Stomach (tissue), 4 donors: ENCODE results near the gene CFI.

Experiments used
- POLR2AphosphoS5 ChIP-seq, 3 donors: sonication (generic); formaldehyde crosslinking; IDR thresholded peaks; one replicate each; pipeline ENCODE4 v1.6.1; 2016; ENCODE audit warnings: antibody characterized with exemption in 3 of 3
- TF ChIP-seq, protein P1 (sequence below), 7 experiments: fragments of 450-650 bp in 4 of 7; fragments of 200-600 bp in 3 of 7; sonication (generic) in 3 of 7; IDR thresholded peaks; one replicate each; pipeline ENCODE4 v1.5.1; 2016 to 2019; ENCODE audit warnings: antibody characterized with exemption in 7 of 7, control low read depth in 2 of 7, mild to moderate bottlenecking in 1 of 7

DNA sequence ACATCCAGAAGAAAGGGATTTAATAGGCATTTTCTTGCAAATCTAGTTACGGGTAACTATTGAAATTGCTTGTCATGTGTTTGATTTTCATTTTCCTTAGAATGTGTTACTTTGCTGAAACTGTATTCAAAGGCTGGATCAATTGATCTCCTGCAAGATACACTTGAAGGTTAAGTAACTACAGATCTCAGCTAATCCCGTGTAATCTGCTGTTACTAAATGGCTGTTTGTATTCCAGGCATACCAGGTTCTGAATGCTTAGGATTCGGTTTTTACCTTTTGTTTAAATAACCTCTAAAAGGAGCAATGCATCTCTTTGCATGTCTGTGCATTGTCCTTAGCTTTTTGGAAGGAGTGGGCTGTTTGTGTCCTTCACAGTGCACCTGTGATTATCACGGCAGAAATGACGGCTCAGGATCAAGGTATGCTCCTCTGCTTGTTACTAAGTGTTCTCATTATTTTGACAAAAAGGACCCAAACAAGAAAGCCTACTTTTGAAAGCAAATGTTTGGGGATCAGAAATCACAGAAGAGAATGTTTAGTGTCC is 46.2 kb upstream of the CFI start, which contains the start of gene LRIT3:
- TF ChIP-seq, protein P1, sequence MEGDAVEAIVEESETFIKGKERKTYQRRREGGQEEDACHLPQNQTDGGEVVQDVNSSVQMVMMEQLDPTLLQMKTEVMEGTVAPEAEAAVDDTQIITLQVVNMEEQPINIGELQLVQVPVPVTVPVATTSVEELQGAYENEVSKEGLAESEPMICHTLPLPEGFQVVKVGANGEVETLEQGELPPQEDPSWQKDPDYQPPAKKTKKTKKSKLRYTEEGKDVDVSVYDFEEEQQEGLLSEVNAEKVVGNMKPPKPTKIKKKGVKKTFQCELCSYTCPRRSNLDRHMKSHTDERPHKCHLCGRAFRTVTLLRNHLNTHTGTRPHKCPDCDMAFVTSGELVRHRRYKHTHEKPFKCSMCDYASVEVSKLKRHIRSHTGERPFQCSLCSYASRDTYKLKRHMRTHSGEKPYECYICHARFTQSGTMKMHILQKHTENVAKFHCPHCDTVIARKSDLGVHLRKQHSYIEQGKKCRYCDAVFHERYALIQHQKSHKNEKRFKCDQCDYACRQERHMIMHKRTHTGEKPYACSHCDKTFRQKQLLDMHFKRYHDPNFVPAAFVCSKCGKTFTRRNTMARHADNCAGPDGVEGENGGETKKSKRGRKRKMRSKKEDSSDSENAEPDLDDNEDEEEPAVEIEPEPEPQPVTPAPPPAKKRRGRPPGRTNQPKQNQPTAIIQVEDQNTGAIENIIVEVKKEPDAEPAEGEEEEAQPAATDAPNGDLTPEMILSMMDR (IDR thresholded peaks at IDR 0.05): no peak
- no peak for TF ChIP-seq POLR2AphosphoS5 (IDR thresholded peaks at IDR 0.05)
